Glomerular visceral epithelial cell (primary cell): Measurements from ENCODE around the gene MSH6.

Experiments
- DNase-seq: peaks from one replicate; pipeline ENCODE4 v3.0.0-alpha.2; 2016; ENCODE audit errors: extremely low spot score

The MSH6 gene

GRCh38 chr2:47782671-47783485, at the start of gene MSH6:
Gene MSH6 (plus strand): TSS chr2:47783145. CDS start chr2:47783234, 89 bp downstream.
- DNase-seq: peak; percentile 92

GRCh38 chr2:47735136-47735869, 47.6 kb upstream of the MSH6 start:
- no peak for DNase-seq

- DNase-seq: no peak
These were observed 47.0 kb upstream of the MSH6 start for GRCh38 chr2:47735912-47736311.

GRCh38 chr2:47737191-47737975, 45.6 kb upstream of the MSH6 start:
- DNase-seq: no peak

- DNase-seq: no peak
These were observed 44.6 kb upstream of the MSH6 start for GRCh38 chr2:47738331-47738730.

GRCh38 chr2:47741101-47741500, 41.8 kb upstream of the MSH6 start:
- no peak for DNase-seq

- no peak for DNase-seq
These were observed 41.3 kb upstream of the MSH6 start for GRCh38 chr2:47741637-47742036.

GRCh38 chr2:47744074-47744473, 38.9 kb upstream of the MSH6 start:
- no peak for DNase-seq

GRCh38 chr2:47747878-47748277, 35.1 kb upstream of the MSH6 start:
- no peak for DNase-seq

- no peak for DNase-seq
These were observed 31.0 kb upstream of the MSH6 start for GRCh38 chr2:47751856-47752414.

- no peak for DNase-seq
These were observed 15.5 kb upstream of the MSH6 start for GRCh38 chr2:47767497-47767844.

GRCh38 chr2:47767880-47768609, 14.9 kb upstream of the MSH6 start:
- peak; percentile 47 for DNase-seq

GRCh38 chr2:47769318-47769717, 13.6 kb upstream of the MSH6 start:
- DNase-seq: no peak

GRCh38 chr2:47771211-47771610, 11.7 kb upstream of the MSH6 start:
- DNase-seq: peak; percentile 83

- DNase-seq: no peak
These were observed 10.6 kb upstream of the MSH6 start for GRCh38 chr2:47772343-47772742.

GRCh38 chr2:47774567-47774966, 8.4 kb upstream of the MSH6 start:
- DNase-seq: no peak

- no peak for DNase-seq
These were observed 5.5 kb upstream of the MSH6 start for GRCh38 chr2:47777277-47777937.

- no peak for DNase-seq
These were observed 4.1 kb upstream of the MSH6 start for GRCh38 chr2:47778698-47779425.

GRCh38 chr2:47779426-47779790, 3.5 kb upstream of the MSH6 start:
- DNase-seq: no peak

- DNase-seq: no peak
These were observed 619 bp upstream of the MSH6 start for GRCh38 chr2:47782381-47782670.
